ENCODE measurements around the gene GFOD2. TPM values are rescaled to one million over a fixed set of nuclear protein-coding genes. Genes with fewer than 3 reads are reported as not detected.
A peak's percentile ranks its signal among the peaks of the same experiment; 100 is the strongest.

The GFOD2 gene
- total RNA-seq, 1 experiment from 2014 or later: 13.4 TPM

DNA sequence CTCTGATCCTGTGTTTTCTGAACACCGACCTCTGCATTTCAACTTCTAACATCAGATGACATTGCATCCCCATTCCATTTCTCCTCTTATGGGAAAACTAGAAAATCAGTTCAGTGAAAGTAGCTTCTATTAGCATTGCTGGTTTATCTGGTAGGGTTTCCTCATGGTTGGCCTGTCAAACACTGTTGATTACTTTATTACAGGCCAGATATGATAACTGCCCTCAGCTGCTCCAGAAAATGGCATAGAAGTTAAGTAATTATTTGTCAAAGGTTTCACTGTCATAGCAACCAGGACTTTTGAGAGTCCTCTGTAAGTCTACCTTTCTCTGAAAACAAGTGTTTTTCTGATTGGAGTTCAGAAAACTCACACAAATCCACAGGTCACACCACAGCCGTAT lies 3.0 kb downstream of the GFOD2 start:
- H3K9me3 Mint-ChIP-seq (ENCODE audit: unreplicated experiment): no peaks in the 10 kb centered on the region
- ChIA-PET POLR2A (interaction anchor here (0.5 to 0.9 kb wide), 3 partner anchors 19 to 538 kb away, joined by 3 to 6 read pairs (median 3); partner anchors contain the start of gene ACD), CTCF (interaction anchor here (0.9 to 1.3 kb wide), 4 partner anchors 43 to 195 kb away, joined by 3 to 5 read pairs (median 4); partner anchors contain the start of genes C16orf86 and ENKD1)
- no peak overlapping the region for H3K4me3 ChIP-seq (ENCODE audit: low read depth, low read length)
- intact Hi-C loops (cut with micrococcal nuclease; ENCODE audit: unreplicated experiment): loop anchor here (1.0 to 2.0 kb wide), 3 partner anchors 13 to 38 kb away; no protein-coding TSS in a partner anchor
- no peaks in the 10 kb centered on the region for H3K27me3 ChIP-seq (replicated peaks; ENCODE audit: control insufficient read depth, insufficient read depth, low read length)
- H3K4me3 Mint-ChIP-seq (ENCODE audit: unreplicated experiment): no peak overlapping the region
- TF ChIP-seq, protein P1, sequence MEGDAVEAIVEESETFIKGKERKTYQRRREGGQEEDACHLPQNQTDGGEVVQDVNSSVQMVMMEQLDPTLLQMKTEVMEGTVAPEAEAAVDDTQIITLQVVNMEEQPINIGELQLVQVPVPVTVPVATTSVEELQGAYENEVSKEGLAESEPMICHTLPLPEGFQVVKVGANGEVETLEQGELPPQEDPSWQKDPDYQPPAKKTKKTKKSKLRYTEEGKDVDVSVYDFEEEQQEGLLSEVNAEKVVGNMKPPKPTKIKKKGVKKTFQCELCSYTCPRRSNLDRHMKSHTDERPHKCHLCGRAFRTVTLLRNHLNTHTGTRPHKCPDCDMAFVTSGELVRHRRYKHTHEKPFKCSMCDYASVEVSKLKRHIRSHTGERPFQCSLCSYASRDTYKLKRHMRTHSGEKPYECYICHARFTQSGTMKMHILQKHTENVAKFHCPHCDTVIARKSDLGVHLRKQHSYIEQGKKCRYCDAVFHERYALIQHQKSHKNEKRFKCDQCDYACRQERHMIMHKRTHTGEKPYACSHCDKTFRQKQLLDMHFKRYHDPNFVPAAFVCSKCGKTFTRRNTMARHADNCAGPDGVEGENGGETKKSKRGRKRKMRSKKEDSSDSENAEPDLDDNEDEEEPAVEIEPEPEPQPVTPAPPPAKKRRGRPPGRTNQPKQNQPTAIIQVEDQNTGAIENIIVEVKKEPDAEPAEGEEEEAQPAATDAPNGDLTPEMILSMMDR (IDR thresholded peaks at IDR 0.05; ENCODE audit: insufficient read depth in 1 of 2, low read depth in 1 of 2, low read length in 1 of 2, severe bottlenecking in 1 of 2, unreplicated experiment in 1 of 2): no peak
- no peaks in the 10 kb centered on the region for H3K9me3 ChIP-seq
- H3K36me3 ChIP-seq (ENCODE audit: control insufficient read depth, insufficient read depth, low read length): no peaks in the 10 kb centered on the region
- peaks cover 25% of the 10 kb centered on the region for H3K4me1 ChIP-seq
- peak in 1 of 2 experiments; percentile 67 for DNase-seq
- peak overlapping the region; percentile 36 for H3K27ac Mint-ChIP-seq (ENCODE audit: unreplicated experiment)
- no TSS peak for BruUV-seq (replicated peaks)
- peaks cover 19% of the 10 kb centered on the region for H3K4me1 Mint-ChIP-seq (ENCODE audit: low read depth, unreplicated experiment)
- H3K27me3 Mint-ChIP-seq (ENCODE audit: insufficient read depth, unreplicated experiment): no peaks in the 10 kb centered on the region
- peaks cover 14% of the 10 kb centered on the region for H3K36me3 Mint-ChIP-seq (ENCODE audit: insufficient read depth, unreplicated experiment)

DNA sequence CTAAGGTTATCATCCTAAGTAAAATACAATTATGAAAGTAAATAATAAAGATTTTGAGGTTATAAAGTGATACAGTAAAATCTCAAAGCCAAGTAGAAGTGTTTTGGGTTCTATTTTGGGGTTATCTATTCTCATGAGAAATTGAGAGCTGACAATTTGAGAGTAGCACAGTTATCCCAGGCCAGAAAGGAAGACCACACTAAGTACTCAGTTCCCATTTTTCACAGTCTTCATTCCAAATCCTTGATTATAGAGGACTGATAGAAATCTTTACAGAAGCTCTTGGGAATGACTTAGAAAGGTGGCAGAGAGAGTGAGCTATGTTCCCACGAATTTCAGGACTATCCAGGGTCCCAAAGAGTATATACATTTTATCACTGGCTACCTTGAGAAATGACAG lies 4.6 kb downstream of the GFOD2 start:
- ChIA-PET POLR2A (interaction anchor here (0.5 kb wide), 1 partner anchor 283 kb away, joined by 5 read pairs; the partner anchor contains the start of gene HSD11B2), CTCF (interaction anchor here (0.7 kb wide), 1 partner anchor 428 kb away, joined by 4 read pairs; no protein-coding TSS in a partner anchor)
- Mint-ChIP-seq H3K4me3 (ENCODE audit: unreplicated experiment) (no peak overlapping the region), H3K27ac (ENCODE audit: unreplicated experiment) (no peak overlapping the region), H3K9me3 (ENCODE audit: unreplicated experiment) (no peaks in the 10 kb centered on the region), H3K27me3 (ENCODE audit: insufficient read depth, unreplicated experiment) (no peaks in the 10 kb centered on the region), H3K4me1 (ENCODE audit: low read depth, unreplicated experiment) (peaks cover 12% of the 10 kb centered on the region), H3K36me3 (ENCODE audit: insufficient read depth, unreplicated experiment) (peaks cover 12% of the 10 kb centered on the region)
- no peak for DNase-seq
- intact Hi-C loops (cut with micrococcal nuclease; ENCODE audit: unreplicated experiment): no loop called here
- no peaks in the 10 kb centered on the region for H3K27me3 ChIP-seq (replicated peaks; ENCODE audit: control insufficient read depth, insufficient read depth, low read length)
- H3K4me3 ChIP-seq (ENCODE audit: low read depth, low read length): no peak overlapping the region
- peaks cover 20% of the 10 kb centered on the region for H3K4me1 ChIP-seq
- H3K9me3 ChIP-seq: no peaks in the 10 kb centered on the region
- no TSS peak for BruUV-seq (replicated peaks)
- TF ChIP-seq, protein P1 (IDR thresholded peaks at IDR 0.05; ENCODE audit: insufficient read depth in 1 of 2, low read depth in 1 of 2, low read length in 1 of 2, severe bottlenecking in 1 of 2, unreplicated experiment in 1 of 2): no peak
- H3K36me3 ChIP-seq (ENCODE audit: control insufficient read depth, insufficient read depth, low read length): no peaks in the 10 kb centered on the region

DNA sequence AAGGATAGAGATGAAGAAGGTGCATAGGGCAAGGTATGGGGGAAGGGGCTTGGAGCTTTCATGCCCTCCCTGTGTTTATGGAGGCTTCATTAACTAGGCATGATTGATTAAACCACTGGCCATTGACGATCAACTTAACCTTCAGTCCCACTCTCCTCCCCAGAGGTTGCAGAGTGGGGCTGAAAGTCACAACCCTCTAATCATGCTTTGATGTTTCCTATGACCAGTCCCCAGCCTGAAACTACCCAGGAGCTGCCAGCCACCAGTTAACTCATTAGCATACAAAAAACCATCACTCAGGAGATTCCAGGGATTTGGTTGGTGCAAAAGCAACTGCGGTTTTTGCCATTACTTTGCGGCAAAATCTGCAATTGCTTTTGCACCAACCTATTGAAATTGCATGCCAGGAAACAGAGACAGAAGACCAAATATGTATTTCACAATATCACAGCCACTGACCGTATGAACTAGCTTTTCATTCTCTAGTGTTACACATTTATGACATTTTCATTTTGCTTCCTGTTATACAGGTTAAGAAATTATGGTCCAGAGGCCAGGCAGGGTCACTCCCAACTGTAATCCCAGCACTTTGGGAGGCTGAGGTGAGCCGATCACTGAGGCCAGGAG lies 5.4 kb downstream of the GFOD2 start:
- Mint-ChIP-seq H3K4me1 (ENCODE audit: low read depth, unreplicated experiment) (peaks cover 10% of the 10 kb centered on the region), H3K27ac (ENCODE audit: unreplicated experiment) (no peak overlapping the region), H3K36me3 (ENCODE audit: insufficient read depth, unreplicated experiment) (peaks cover 4% of the 10 kb centered on the region), H3K4me3 (ENCODE audit: unreplicated experiment) (no peak overlapping the region), H3K9me3 (ENCODE audit: unreplicated experiment) (no peaks in the 10 kb centered on the region), H3K27me3 (ENCODE audit: insufficient read depth, unreplicated experiment) (no peaks in the 10 kb centered on the region)
- Histone ChIP-seq H3K9me3 (no peaks in the 10 kb centered on the region), H3K4me1 (peaks cover 20% of the 10 kb centered on the region), H3K27me3 (replicated peaks; ENCODE audit: control insufficient read depth, insufficient read depth, low read length) (no peaks in the 10 kb centered on the region), H3K36me3 (ENCODE audit: control insufficient read depth, insufficient read depth, low read length) (no peaks in the 10 kb centered on the region), H3K4me3 (ENCODE audit: low read depth, low read length) (no peak overlapping the region)
- DNase-seq: no peak
- ChIA-PET POLR2A (no interaction called here), CTCF (no interaction called here)
- TF ChIP-seq, protein P1 (IDR thresholded peaks at IDR 0.05; ENCODE audit: insufficient read depth in 1 of 2, low read depth in 1 of 2, low read length in 1 of 2, severe bottlenecking in 1 of 2, unreplicated experiment in 1 of 2): no peak
- intact Hi-C loops (cut with micrococcal nuclease; ENCODE audit: unreplicated experiment): no loop called here
- no TSS peak for BruUV-seq (replicated peaks)
